Activated CD4-positive, alpha-beta T cell treated with anti-CD3 and anti-CD28 coated beads, Interleukin-2, amount 50 U/mL, for 1 hour (primary cell): ENCODE data around the gene SCN2B.

Experiments used
- DNase-seq: peaks from one replicate; pipeline ENCODE4 v3.0.0-alpha.2; 2020

SCN2B gene, protein sequence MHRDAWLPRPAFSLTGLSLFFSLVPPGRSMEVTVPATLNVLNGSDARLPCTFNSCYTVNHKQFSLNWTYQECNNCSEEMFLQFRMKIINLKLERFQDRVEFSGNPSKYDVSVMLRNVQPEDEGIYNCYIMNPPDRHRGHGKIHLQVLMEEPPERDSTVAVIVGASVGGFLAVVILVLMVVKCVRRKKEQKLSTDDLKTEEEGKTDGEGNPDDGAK

DNA sequence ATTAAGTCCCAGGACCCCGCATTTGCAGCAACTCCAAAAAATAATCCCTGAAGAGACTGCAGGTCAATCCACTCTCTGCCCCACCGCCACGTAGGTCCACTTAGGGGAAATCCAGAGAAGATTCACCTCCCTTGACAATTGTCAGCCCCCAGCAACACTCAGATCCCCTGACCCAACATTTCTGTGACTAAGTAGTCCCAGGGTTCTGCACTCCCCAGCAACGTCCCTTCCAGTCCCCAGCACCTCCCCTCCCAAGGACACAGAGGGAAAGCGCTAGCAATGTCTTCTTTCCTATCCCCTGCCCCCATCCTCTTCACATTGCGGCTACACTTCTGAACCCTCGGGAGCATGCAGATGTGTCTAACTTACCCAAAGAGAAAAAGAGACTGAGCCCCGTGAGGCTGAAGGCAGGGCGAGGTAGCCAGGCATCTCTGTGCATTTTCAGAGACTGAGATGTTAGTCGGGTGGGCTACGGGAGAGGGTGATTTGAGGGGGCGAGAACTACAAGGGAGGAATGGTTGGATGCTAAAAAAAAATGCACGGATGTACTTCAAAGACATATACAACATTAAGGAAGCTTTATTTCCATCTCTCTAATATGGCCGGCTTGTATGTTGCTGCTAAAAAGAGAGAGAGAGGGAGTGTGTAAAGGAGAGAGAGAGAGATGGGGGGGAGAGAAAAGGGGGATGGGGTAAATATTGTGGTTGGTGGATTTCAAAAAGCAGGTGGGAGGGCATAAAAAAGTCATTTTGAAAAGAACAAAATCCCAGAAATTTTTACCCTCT lies at the start of gene SCN2B:
SCN2B (minus strand) TSS at position 647 of the 785 bp plus-strand sequence; CDS start at position 439, 208 bp downstream.
- DNase-seq: no peak

DNA sequence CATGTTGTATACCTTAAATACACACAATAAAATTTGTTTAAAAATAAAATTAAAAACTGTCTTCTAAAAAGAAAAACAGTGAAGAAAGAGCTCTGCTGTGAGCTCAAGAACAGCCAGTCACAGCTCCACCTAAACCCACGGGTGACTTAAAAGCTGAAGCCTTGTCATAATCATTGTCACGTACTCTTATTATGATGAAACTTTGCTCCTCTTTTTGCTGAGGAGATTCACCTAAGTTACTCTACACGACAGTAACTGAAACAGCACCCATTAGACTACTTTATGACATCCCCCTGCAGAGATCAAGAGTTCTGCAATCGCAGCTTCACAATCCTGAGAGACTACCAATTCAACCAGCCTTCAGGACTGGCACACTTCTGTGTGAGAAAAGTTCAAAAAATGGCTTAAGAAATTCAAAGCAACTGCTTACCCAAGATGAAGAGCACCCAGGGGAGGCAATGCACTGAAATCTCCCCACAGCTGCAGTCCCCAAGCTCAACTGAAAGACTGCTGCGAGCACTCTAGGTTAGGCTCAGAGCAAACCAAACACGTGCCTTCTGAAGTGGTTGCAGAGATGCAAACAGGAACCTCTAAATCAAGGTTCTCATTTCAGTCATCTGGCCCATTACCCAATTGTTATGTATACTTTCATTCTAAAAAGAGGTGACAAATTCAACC lies 48.2 kb upstream of the SCN2B start, which contains the start of gene JAML:
JAML (minus strand) TSS at position 501 of the 678 bp plus-strand sequence. CDS start 10,145 bp downstream, outside the sequence.
- DNase-seq: peak; percentile 61

DNA sequence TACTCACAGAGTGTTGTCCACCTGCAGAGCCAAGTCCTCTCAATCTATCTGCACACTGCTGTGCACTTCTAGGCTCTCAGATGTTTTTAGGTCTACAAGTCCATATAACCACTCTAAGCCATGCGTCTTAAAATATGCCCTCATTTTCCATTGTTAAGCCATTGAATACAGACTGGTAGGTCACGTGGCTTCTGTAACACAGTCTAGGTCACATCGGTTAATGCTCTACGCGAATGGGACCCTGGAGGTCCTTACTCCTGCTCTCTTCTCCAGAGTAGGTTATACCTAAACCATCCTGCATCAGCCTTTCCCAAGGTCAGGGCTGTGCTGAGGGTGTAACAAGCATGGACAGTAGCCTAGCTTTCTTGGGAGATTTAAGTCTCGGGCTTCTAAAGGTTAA lies 47.6 kb upstream of the SCN2B start:
- peak; percentile 21 for DNase-seq

DNA sequence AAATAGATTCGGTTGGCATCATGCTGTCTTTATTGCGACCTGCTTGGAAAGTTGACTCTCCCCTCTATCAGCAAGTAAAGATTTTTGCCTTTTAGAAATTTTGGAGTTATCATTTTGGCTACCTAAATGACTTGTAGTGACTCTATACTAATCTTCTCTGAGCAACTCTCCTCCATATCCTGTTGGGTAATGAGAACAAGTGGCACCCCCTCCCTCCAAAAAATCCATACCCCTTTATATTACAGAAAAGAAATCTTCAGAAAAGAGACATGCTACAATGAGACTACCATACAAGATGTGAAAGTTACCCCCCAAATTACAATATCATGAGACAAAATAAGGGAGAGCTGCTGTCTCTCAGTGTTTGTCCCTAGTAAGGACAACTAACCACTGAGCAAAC lies 47.1 kb upstream of the SCN2B start:
- no peak for DNase-seq

DNA sequence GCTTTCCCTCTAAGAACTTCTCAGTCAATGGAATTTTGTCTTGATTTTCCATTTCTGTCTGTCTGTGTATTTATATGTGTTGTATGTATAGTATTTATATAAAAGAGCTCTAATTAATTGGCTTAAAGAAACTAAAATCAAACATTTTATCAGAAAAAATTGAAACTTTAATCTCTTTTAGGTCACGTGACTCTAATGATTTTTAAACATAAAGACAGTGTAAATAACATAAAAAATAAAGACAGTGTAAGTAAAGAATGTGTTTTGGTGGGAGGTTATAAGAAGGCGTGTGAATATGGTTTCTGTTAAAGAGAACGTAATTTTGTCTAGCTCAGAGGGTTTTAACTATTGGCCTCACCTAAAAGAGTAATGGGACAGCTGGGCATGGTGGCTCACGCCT lies 46.0 kb upstream of the SCN2B start:
- no peak for DNase-seq

DNA sequence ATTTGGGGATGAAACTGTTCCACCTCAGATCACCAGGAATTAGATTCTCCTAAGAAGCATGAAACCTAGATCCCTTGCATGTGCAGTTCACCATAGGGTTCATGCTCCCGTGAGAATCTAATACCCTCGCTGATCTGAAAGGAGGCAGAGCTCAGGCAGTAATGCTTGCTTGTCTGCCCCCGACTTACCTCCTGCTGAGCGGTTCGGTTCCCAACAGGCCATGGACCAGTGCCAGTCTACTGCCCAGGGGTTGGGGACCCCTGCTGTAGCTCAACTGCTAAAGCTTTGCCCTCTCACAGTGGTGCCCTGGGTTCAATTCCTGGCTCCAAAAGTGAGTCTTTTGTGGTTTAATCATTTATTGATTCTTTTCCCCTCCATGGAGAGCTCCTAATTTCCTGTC lies 45.0 kb upstream of the SCN2B start:
- no peak for DNase-seq

DNA sequence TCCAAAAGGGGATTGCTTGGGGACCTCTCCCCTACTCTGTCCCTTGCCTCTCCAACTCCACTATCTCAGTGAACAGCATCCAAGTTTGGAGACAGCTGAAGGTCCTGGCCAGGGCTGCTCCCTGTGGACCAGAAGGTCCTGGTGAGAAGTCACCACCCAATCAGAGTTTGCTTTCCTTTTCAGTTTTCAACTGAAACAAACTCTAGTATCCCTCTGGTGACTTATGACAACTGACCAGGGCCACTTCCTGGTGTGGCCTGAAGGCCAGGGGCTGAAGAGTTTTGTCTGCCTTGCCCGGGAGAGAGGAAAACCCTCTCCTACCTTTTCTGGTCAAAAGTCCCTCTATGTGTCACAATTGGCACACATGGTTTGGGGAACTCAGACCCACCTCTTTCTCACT lies 43.3 kb upstream of the SCN2B start:
- DNase-seq: no peak

DNA sequence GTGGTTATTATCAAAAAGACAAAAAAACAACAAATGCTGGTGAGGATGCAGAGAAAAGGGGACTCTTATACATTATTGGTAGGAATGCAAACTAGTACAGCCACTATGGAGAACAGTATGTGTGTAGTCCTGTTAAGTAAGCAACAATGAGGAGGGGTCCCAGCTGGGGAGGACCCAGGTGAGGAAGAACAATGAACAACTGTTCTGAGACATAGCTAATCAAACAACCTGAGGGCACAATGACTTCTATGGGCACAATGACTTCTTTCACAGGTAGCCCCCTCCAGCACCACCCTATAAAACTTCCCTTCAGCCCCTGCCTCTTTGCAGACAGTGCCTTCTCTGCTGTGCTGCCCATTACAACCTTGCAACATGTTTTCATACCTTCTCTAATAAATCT lies 42.8 kb upstream of the SCN2B start:
- DNase-seq: no peak

DNA sequence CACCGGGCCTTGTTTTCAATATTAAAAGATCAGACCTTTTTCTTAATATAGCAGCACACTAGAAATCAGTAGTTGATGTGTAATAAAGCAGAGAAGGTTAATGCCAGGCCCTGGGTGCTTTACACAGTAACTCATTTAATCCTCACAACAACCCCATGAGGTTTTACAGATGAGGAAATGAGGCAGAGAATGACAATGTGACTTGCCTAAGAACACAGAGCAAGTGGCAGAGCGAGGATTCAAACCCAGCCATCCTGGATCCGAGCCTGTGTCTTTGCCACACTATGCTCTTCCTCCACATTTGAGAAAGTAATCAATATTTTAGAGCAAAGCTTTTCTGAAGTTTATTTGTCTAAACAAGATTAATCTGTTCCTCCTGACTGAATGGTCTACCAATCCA lies 41.1 kb upstream of the SCN2B start:
- no peak for DNase-seq

DNA sequence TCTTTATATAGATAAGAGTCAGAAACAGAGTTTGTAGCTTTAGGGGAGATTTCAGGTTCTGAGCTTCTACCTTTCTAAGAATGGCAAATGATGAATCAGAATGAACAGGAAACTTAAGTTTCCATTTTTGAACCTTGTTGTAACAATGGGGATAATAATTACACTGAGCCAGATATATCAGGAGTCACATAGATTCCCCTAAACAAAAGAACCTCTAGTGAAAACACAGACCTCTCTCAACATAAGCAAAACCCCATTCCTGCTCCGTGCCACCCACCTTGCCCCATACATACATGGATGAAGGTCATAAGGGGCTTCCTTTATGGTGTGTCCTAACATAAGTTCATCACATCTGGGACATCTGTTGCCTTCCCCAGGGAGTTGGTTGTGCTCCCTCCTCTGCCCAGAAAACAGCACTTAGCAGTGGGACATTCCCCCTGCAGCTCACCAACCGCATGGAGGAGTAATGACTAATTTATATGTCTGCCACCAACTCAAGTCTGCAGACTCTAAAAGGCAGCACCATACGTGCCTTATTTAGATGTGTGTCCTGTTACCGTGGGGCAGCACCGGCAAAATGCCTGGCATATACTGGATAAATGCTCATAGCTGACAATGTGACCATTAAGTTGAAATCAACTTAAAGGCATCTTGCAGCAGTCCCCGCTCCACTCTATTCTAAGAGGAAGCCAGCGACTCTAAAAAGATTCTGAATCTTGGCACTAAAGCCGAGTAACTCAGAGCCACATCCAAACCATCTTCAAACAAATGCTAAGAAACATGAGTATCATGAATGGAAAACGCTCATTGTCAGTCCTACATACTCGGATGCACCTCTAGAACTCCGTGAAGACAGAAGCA lies 40.4 kb upstream of the SCN2B start:
- DNase-seq: peak; percentile 38

DNA sequence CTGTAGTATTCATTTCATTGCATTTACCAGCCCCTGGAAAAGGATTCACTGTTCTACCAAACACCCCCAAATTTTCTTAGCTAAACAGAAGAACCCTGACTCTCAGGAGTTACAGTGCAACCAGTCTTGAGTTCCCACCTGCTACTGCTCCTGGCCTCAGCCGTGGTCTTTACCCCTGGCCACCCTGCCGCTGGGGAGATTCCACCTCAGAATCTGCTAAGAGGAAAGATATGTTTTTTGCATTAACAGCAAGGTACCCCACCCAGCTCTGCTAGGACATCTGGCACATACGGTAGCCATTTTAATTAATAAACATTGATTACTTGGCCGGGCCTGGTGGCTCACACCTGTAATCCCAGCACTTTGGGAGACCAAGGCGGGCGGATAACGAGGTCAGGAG lies 39.3 kb upstream of the SCN2B start:
- DNase-seq: no peak

DNA sequence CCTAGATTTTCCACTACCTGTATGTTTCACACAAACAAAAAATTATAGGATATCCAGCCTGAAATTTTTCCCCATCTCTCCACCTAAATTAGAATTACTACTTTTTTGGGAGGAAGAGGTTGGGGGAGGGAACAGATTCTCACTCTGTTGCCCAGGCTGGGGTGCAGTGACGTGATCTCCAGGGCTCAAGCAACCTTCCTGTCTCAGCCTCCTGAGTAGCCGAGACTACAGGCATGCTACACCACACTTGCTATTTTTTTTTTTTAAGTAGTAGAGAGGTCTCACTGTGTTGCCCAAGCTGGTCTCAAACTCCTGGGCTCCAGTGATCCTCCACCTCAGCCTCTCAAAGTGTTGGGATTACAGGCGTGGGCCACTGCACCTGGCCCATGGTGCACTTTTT lies 38.8 kb upstream of the SCN2B start:
- peak; percentile 17 for DNase-seq

DNA sequence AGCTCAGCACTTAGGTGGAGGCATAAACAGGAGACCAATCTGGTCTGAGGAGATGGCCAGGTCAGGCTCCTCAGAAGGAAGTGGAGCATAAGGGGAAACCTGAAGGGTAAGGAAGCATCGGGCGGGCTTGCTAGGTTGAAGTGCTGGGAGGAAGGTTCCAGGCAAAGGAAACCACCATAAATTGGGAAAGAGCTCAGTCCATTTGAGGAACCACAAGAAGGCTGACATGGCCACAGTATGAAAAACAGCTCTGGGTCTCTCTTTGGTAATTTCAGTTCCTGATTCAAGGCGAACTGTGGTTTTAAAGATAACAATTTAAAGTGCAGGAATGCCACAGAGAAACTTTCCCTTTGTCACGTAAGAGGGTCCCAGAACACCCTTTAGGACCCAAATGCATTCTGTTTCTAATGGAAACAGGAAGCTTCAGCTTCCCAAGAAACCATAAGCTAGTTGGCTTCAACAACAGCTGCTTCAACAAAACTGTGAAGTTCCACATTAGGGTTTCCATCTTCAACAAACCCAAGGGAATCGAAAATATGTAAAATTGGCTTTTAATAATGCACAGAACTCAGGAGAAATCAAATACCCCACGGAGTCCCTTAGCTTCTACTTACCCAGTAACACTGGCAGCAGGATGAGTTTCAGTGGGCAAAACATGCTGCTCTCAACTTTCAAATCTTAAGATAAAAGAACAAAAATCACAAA lies 37.9 kb upstream of the SCN2B start:
- no peak for DNase-seq

DNA sequence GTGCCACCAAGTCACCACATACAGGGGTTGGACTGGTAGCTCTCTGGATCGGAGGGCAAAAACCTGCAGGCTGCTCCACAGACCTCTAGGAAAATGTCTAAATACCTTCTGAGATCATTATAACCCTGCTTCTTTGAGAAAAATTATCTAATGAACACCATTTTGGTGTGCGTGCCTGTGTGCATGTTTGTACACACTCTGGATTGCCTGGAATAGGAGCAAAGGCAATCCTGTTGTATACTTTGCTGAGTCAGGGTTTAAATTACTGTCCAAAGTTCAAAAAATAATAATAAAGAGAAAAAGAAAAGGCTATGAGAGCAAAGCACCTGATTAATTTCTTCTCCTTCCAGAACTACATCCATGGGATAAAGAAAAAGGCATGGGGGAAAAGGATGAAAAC lies 37.3 kb upstream of the SCN2B start:
- DNase-seq: no peak

DNA sequence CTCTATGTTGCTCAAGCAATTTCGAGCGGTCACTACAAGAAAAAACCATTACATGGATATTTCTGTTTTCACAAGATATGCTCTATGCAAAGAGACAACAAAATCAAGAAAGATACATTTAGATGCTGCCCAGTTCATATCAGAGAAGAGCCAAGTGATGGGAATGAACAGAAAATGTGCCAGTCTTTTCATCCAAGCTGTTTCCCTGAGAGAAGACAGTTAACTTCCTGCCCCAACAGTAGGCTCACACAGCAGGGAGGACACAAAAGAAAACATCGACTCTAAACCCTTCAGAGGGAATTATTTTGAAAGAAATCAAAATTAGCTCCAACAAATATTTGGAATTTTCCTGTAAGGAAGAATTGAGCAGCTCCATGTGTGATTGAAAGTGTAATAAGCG lies 36.8 kb upstream of the SCN2B start:
- no peak for DNase-seq

DNA sequence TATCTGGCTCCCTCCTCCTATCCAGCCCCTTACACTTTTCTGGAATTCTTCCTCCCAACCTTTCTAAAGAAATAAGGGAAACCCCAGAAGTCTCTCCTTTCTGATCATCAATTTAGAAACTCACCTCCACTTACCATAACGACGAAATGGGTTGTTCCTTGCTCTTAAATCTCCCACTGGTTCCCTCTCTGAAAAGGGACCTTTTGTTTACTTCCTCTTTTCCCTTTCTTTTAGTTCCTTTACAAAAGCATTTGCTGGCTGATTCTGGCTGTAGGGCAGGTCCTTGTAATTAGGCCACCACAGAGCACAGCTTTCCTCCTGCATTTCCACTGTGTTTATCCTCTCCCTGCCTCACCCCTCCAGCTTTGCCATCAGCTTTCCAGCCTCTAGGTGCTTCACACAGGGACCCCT lies 36.3 kb upstream of the SCN2B start:
- no peak for DNase-seq

DNA sequence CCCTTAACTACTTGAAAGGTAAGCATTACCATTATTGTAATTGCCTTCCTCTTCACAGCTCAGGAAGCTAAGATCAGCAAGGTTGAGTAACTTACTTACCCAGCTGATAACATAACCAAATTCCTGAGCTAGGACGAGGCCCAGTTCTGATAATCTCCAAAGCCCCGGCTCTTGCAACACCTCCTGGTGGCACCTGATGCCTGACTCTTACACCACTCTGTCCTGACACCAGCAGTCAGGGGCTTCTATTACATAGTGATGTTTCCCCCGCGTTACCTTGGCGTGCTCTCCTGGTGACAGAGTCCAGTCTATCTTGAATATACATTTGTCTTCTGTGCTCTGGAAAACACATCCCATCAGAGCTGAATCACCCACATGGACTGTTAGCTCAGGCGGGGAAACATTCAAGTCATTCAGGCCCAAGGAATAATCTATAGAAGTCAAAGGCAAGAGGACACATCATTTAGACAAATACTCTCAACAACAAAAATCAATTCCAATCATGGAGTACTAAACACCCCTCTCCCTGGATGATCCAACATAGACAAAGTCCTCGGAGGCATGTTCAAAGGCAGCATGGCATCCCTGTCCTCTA lies 35.8 kb upstream of the SCN2B start:
- no peak for DNase-seq

DNA sequence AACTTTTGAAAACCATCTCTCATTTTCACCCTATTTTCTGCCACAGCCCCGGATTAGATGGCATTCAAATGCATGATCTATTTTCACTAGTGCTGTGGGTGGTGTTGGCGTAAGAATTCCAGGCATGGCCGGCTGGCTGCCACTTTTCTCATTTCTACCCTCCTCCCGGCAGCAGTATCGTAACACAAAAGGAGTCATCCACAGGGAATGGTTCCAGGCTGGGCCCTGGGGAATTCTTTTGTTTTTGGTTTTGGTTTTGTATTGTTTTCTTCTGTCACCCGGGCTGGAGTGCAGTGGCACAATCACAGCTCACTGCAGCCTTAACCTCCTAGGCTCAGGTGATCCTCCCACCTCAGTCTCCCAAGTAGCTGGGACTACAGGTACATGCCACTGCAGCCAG lies 34.6 kb upstream of the SCN2B start:
- no peak for DNase-seq

DNA sequence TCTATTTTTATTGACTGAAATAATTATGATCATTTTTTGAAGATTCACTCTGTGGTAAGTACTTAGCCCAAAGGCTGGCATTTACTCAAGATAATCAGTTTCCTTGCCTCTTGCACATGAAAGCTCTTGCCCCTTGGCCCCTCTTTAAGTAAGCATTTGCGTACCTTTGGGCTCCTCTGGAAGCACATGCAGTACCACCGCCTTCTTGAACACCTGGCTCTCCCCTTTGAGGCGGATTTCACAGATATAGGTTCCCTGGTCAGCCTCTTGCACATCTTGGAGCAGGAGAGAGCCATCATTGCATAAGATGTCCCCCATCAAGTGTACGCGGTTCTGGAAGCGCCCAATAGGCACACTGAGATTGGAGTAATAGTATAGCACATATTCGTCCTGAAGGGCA lies 33.9 kb upstream of the SCN2B start:
- DNase-seq: no peak

DNA sequence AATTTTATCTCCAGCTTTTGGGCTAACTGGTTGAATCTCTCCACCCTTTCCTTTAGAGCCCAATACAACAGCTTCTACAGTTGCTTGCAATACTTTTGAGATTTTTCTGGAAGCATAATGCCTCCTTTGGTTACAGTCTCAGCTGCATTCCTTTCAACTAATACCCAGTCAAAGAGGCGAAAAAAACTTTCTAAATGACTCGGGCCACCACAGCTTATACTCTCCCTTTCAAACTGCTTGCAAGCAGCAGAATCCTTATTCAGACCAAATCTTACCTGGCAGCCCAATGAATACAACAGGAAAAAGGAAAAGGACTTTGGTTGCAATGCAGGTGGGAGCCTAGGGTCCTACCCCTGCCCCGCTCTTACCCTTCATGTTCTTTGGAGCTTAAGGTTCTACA lies 32.6 kb upstream of the SCN2B start:
- no peak for DNase-seq

DNA sequence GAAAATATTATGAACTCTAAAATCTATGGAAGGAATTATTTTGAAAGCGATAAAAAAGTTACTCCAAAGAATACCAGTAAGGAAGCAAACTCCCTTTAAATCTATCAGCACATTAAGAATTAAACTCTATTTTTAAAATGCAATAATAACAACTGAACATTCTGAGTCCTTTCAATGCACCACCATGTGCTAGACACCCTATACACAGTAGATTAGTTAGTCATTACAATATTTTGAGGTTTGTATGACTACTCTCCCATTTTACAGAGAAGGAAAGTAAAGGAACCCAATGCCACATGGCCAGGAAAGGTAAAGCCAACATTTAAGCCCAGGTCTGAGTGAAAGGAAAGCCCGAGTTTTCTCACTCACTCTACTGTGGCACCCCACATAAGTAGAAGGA lies 30.6 kb upstream of the SCN2B start:
- DNase-seq: no peak
